ENCODE data around the gene GCHFR. TPM values are rescaled to one million over a fixed set of nuclear protein-coding genes. Genes with fewer than 3 reads are reported as not detected.

Gene GCHFR
- total RNA-seq, 1 donor from 2014 or later: 12.4 TPM

DNA sequence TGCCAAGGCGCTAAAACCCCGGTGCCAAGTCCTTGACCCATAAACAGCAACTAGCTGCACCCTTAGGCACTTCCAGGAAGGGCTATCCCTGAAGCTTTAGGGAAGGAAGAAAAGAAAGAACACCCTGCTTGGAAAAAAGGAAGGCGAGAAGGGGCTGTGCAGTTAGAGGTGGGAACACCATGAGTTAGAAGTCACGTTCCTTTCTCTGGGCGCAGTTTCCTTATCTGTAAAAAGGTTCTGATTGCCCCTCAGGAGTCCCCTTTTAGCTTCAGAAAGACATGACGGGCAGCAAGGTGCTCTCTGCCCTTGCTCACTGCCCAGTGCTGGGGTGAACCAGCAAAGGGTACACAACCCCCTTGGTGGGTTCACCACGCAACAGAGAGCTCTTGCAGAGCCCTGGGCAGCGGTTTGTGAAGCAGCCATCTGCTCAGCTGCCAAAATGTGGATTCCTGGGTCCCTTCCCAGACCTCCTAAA, 798 bp downstream of the GCHFR start:
- FAIRE-seq: no peak
- DNase-seq (ENCODE audit: low read depth): no peak
- no peaks in the 10 kb centered on the region for H3K36me3 ChIP-seq (ENCODE audit: control insufficient read depth, insufficient read depth, low read length)
- H3K27me3 ChIP-seq (ENCODE audit: control insufficient read depth, insufficient read depth, low read length): no peaks in the 10 kb centered on the region
- TF ChIP-seq, protein P1, sequence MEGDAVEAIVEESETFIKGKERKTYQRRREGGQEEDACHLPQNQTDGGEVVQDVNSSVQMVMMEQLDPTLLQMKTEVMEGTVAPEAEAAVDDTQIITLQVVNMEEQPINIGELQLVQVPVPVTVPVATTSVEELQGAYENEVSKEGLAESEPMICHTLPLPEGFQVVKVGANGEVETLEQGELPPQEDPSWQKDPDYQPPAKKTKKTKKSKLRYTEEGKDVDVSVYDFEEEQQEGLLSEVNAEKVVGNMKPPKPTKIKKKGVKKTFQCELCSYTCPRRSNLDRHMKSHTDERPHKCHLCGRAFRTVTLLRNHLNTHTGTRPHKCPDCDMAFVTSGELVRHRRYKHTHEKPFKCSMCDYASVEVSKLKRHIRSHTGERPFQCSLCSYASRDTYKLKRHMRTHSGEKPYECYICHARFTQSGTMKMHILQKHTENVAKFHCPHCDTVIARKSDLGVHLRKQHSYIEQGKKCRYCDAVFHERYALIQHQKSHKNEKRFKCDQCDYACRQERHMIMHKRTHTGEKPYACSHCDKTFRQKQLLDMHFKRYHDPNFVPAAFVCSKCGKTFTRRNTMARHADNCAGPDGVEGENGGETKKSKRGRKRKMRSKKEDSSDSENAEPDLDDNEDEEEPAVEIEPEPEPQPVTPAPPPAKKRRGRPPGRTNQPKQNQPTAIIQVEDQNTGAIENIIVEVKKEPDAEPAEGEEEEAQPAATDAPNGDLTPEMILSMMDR (IDR thresholded peaks at IDR 0.05; ENCODE audit: insufficient read depth, low read length, severe bottlenecking): no peak
- H3K4me3 ChIP-seq (ENCODE audit: low read depth, low read length): peak overlapping the region; percentile 44

DNA sequence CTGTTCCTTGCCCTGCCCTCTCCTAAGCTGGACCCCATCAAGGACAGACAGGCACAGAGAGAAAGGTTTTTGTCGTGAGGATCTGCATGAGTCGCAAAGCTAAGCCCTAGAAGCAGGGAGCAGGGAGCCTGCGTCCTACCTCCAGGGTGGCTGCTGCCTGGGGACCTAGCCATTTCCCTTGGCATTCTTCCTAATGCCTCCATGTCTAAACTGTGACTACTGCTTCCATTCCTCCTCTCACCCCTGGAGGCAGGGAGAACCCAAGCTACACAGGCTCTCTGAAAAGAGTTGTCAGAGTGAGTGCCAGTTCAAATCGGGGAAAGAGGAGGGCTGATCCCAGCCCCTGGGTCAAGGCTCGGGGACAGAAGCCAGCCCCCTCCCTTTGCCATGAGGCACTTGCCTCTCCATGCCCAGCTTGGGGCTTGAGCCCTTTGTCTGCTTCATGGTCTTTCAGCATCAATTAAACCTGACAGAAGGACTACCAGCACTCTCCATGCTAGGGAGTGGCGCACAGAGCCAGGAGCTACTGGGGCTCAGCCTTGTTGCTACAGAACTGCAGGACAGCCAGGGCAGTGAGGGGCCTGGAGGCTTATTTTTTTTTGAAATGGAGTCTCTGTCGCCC, 2.4 kb downstream of the GCHFR start:
- FAIRE-seq: no peak
- TF ChIP-seq, protein P1 (IDR thresholded peaks at IDR 0.05; ENCODE audit: insufficient read depth, low read length, severe bottlenecking): no peak
- peaks cover under 1% of the 10 kb centered on the region for H3K36me3 ChIP-seq (ENCODE audit: control insufficient read depth, insufficient read depth, low read length)
- DNase-seq (ENCODE audit: low read depth): no peak
- no peaks in the 10 kb centered on the region for H3K27me3 ChIP-seq (ENCODE audit: control insufficient read depth, insufficient read depth, low read length)
- H3K4me3 ChIP-seq (ENCODE audit: low read depth, low read length): no peak overlapping the region

DNA sequence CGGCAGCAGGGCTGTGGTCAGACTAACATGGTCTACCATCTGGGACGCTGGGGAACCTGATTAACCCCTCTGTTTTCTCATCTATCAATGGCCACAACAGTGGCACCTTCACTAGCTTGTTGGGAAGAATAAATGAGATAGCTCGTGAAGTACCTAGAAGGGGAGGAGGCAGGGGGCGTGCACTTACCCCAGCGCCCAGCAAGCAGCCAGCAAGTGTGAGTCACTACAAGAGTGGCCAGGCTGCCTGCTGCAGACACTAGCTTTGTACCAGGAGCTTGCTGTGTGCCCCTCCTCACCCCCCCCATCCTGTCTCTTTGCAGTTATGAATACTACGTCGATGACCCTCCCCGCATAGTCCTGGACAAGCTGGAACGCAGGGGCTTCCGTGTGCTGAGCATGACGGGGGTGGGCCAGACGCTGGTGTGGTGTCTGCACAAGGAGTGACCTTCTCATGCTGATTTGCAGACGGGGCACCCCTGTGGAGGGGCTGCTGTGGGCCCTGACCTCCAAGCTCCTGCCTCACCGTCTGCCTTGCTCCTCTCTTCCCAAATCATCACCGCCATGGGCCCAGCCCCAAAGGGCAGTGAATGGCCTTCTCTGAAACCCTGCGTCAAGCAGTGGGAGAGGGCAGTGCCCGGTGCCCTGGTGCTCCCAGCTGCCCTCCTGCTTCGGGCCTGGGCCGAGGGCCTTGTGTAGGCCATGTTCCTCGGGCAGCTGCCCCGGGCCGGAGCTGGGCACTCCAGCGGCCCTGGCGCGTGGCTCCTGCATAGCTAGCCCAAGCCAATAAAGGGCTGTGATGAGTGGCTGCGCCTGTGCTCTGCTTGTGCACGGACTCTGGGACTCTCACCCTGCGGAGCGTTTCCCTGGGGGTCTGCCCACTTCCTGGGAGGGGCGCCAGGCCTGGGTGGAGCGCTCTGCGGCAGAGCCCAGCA, 3.3 kb downstream of the GCHFR start:
- Histone ChIP-seq H3K27me3 (ENCODE audit: control insufficient read depth, insufficient read depth, low read length) (no peaks in the 10 kb centered on the region), H3K36me3 (ENCODE audit: control insufficient read depth, insufficient read depth, low read length) (peaks cover 1% of the 10 kb centered on the region), H3K4me3 (ENCODE audit: low read depth, low read length) (no peak overlapping the region)
- TF ChIP-seq, protein P1 (IDR thresholded peaks at IDR 0.05; ENCODE audit: insufficient read depth, low read length, severe bottlenecking): no peak
- DNase-seq (ENCODE audit: low read depth) (peak; percentile 47), FAIRE-seq (no peak)

DNA sequence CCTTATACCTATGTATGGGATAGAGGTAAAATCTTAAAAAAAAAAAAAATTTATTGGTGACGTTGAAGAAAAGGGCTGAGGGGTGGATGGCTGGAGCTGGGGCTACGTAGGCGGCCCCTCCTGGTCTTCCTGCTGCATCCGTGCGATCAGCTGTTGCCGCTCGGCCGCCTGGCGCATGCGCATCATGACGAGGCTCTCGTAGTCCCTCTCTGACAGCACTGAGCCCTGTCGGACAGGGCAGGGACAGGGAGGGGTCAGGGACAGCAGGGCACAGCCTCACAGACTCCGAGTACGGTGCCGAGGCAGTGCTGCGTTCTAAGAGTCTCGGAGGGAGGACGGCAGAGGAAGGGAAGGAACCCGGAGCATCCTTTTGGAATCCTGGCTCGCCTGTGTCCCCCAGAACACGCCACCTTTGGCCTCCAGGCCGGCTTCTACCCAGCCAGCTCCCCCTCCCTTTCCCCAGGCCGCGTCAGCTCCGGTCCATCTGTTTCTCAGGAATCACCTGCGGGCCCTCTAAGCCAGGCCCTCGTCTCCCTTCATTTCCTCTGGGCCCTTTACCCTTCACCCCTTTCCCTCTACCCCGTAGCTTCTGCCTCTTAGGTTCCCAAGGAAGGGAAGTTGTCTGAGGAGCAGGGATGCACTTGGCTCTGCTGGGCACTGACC, 4.1 kb downstream of the GCHFR start:
- no peak overlapping the region for H3K4me3 ChIP-seq (ENCODE audit: low read depth, low read length)
- DNase-seq (ENCODE audit: low read depth) (no peak), FAIRE-seq (no peak)
- TF ChIP-seq, protein P1 (IDR thresholded peaks at IDR 0.05; ENCODE audit: insufficient read depth, low read length, severe bottlenecking): no peak
- H3K36me3 ChIP-seq (ENCODE audit: control insufficient read depth, insufficient read depth, low read length): peaks cover 4% of the 10 kb centered on the region
- no peaks in the 10 kb centered on the region for H3K27me3 ChIP-seq (ENCODE audit: control insufficient read depth, insufficient read depth, low read length)

DNA sequence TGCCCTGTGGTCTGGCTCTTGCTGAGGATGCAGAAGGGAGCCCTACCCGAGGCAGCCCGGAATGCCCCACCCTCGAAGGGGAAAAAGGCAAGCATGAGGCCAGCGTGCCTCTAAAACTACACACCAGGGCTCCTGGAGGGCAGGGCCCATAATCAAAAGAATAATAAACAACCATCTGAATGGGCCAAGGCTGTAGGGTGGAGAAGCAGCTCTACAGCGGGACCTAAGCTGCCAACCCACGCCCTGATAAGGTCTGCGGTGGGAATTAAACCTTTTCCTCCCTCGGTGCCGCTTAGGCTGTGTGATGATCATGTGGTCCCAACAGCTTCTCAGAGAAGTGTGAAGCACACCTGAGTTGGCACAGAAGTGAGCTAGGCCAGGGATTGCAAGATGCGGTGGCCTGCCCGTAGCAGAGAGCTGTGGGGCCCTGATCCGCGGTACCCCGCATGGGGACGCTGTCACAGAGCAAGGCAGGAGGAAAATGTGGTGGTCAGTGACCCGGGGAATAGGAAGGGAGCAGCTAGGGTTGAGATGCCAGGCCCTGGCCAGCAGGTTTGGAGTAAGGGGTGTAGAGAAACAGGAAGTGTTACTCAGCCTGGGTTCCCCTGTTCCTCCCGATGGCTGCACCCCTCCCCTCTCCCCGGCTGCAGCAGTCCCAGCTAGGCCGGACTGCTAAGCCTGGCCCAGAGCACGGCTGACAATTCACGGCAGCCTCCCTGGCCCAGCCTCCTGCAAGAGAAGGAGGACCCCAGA, 4.8 kb downstream of the GCHFR start:
- DNase-seq (ENCODE audit: low read depth) (no peak), FAIRE-seq (peak; percentile 70)
- no peak overlapping the region for H3K4me3 ChIP-seq (ENCODE audit: low read depth, low read length)
- TF ChIP-seq, protein P1 (IDR thresholded peaks at IDR 0.05; ENCODE audit: insufficient read depth, low read length, severe bottlenecking): no peak
- peaks cover 7% of the 10 kb centered on the region for H3K36me3 ChIP-seq (ENCODE audit: control insufficient read depth, insufficient read depth, low read length)
- H3K27me3 ChIP-seq (ENCODE audit: control insufficient read depth, insufficient read depth, low read length): no peaks in the 10 kb centered on the region
